ENCODE results near the gene RNF214. TPM values are rescaled to one million over a fixed set of nuclear protein-coding genes. Genes with fewer than 3 reads are reported as not detected.

Gene RNF214
- total RNA-seq, 2 experiments from 2014 or later = 14.7 to 18.3 TPM

GRCh38 chr11:117229931-117230285 is 2.6 kb upstream of the RNF214 start:
- ChIA-PET CTCF (interaction anchor here (0.6 to 11.6 kb wide), 6 partner anchors 9 to 1009 kb away, joined by 3 to 125 read pairs (median 4); partner anchors contain the start of gene SIDT2), POLR2A (interaction anchor here (0.7 to 4.0 kb wide), 12 partner anchors 8 to 749 kb away, joined by 3 to 29 read pairs (median 4); partner anchors contain the start of genes PAFAH1B2, SIDT2, SIK3 and TAGLN)
- Mint-ChIP-seq H3K27me3 (no peaks in the 10 kb centered on the region), H3K4me3 (peak overlapping the region; percentile 94), H3K9me3 (no peaks in the 10 kb centered on the region), H3K36me3 (ENCODE audit: low read depth) (peaks cover 41% of the 10 kb centered on the region), H3K4me1 (ENCODE audit: low read depth) (peaks cover 42% of the 10 kb centered on the region), H3K27ac (peak overlapping the region; percentile 98)
- intact Hi-C loops (cut with micrococcal nuclease) = loop anchor here (5.0 kb wide), 2 partner anchors 37 to 53 kb away; partner anchors contain the start of gene SIDT2
- DNase-seq (no peak), ATAC-seq (peak; percentile 12)
- TF ChIP-seq CTCF (IDR thresholded peaks at IDR 0.05) = no peak

GRCh38 chr11:117230286-117230961 is 2.0 kb upstream of the RNF214 start:
- intact Hi-C loops (cut with micrococcal nuclease) = loop anchor here (5.0 kb wide), 2 partner anchors 37 to 53 kb away; partner anchors contain the start of gene SIDT2
- DNase-seq (peak; percentile 79), ATAC-seq (peak; percentile 59)
- H3K9me3 Mint-ChIP-seq = no peaks in the 10 kb centered on the region
- ChIA-PET POLR2A (interaction anchor here (0.7 to 4.0 kb wide), 17 partner anchors 9 to 1028 kb away, joined by 3 to 29 read pairs (median 3); partner anchors contain the start of genes CEP164, PAFAH1B2, SIDT2 and SIK3), CTCF (interaction anchor here (0.6 to 11.6 kb wide), 9 partner anchors 9 to 1009 kb away, joined by 3 to 125 read pairs (median 3); partner anchors contain the start of gene SIDT2)
- peak overlapping the region; percentile 94 for H3K4me3 Mint-ChIP-seq
- H3K27ac Mint-ChIP-seq = peak overlapping the region; percentile 98
- peaks cover 38% of the 10 kb centered on the region for H3K36me3 Mint-ChIP-seq (ENCODE audit: low read depth)
- TF ChIP-seq CTCF (IDR thresholded peaks at IDR 0.05) = no peak
- H3K4me1 Mint-ChIP-seq (ENCODE audit: low read depth) = peaks cover 42% of the 10 kb centered on the region
- no peaks in the 10 kb centered on the region for H3K27me3 Mint-ChIP-seq

GRCh38 chr11:117230999-117231841 is 1.3 kb upstream of the RNF214 start:
- ChIA-PET POLR2A (interaction anchor here (0.7 to 4.0 kb wide), 14 partner anchors 10 to 1028 kb away, joined by 3 to 29 read pairs (median 4); partner anchors contain the start of genes CEP164, PAFAH1B2, SIDT2 and SIK3), CTCF (interaction anchor here (0.7 to 11.6 kb wide), 13 partner anchors 10 to 1008 kb away, joined by 3 to 125 read pairs (median 4); partner anchors contain the start of genes CEP164 and SIDT2)
- Mint-ChIP-seq H3K9me3 (no peaks in the 10 kb centered on the region), H3K27me3 (no peaks in the 10 kb centered on the region), H3K4me1 (ENCODE audit: low read depth) (peaks cover 42% of the 10 kb centered on the region), H3K36me3 (ENCODE audit: low read depth) (peaks cover 36% of the 10 kb centered on the region), H3K4me3 (peak overlapping the region; percentile 94), H3K27ac (peak overlapping the region; percentile 98)
- intact Hi-C loops (cut with micrococcal nuclease) = loop anchor here (5.0 kb wide), 2 partner anchors 36 to 54 kb away; partner anchors contain the start of gene SIDT2
- DNase-seq (peak; percentile 37), ATAC-seq (peak; percentile 10)
- TF ChIP-seq CTCF (IDR thresholded peaks at IDR 0.05) = no peak

- TF ChIP-seq CTCF (IDR thresholded peaks at IDR 0.05) = no peak
- no peaks in the 10 kb centered on the region for H3K9me3 Mint-ChIP-seq
- no peaks in the 10 kb centered on the region for H3K27me3 Mint-ChIP-seq
- intact Hi-C loops (cut with micrococcal nuclease) = loop anchor here (5.0 kb wide), 2 partner anchors 36 to 54 kb away; partner anchors contain the start of gene SIDT2
- peaks cover 38% of the 10 kb centered on the region for H3K4me1 Mint-ChIP-seq (ENCODE audit: low read depth)
- peaks cover 30% of the 10 kb centered on the region for H3K36me3 Mint-ChIP-seq (ENCODE audit: low read depth)
- peak within 1 kb of the TSS; percentile 98 for H3K27ac Mint-ChIP-seq
- H3K4me3 Mint-ChIP-seq = peak within 1 kb of the TSS; percentile 94
- ATAC-seq (no peak), DNase-seq (peak; percentile 68)
- CTCF ChIA-PET = interaction anchor here (0.7 to 11.6 kb wide), 10 partner anchors 11 to 481 kb away, joined by 3 to 125 read pairs (median 4); partner anchors contain the start of genes CEP164 and SIDT2
- POLR2A ChIA-PET = interaction anchor here (1.0 to 4.0 kb wide), 5 partner anchors 52 to 770 kb away, joined by 3 to 29 read pairs (median 14); partner anchors contain the start of genes PAFAH1B2, SIDT2 and SIK3
These were observed 704 bp upstream of the RNF214 start, which contains the start of gene PCSK7 for GRCh38 chr11:117231842-117232091. Gene PCSK7, minus strand, starts transcription at chr11:117232073. Its CDS starts 2,229 bp downstream, at chr11:117229844.
